Neural cell (in vitro differentiated cells): ENCODE measurements around the gene PWP1. TPM values are rescaled to one million over a fixed set of nuclear protein-coding genes. Genes with fewer than 3 reads are reported as not detected.
"Not testable (repeated sequence)": the region's sequence is repeated elsewhere in the genome, so short reads cannot be mapped to it uniquely, and the experiment has no call there.

Source experiments
- H2AFZ ChIP-seq: fragments of 200-600, 300-800 bp; sonication (generic), shearing (Covaris generic); 2 replicates; pipeline ENCODE4 v1.6.0; 2014; ENCODE audit warnings: low read depth, mild to moderate bottlenecking, antibody characterized with exemption, low read length, moderate library complexity
- H3F3A ChIP-seq: fragments of 200-600 bp; shearing (Covaris generic); 2 replicates; pipeline ENCODE4 v1.6.1; 2016; ENCODE audit warnings: mild to moderate bottlenecking, moderate library complexity, mixed read lengths, antibody characterized with exemption, low read length; ENCODE audit not compliant: insufficient read depth, poor library complexity, severe bottlenecking
- H3K27ac ChIP-seq: fragments of 200-600, 300-800 bp; sonication (generic), shearing (Covaris generic); 2 replicates; pipeline ENCODE4 v1.5.1; 2014; ENCODE audit warnings: mild to moderate bottlenecking, low read length, moderate library complexity
- H3K27me3 ChIP-seq: fragments of 300-800, 200-600 bp; sonication (generic), shearing (Covaris generic); 2 replicates; pipeline ENCODE4 v1.6.0; 2014; ENCODE audit warnings: mild to moderate bottlenecking, low read depth, low read length, moderate library complexity; ENCODE audit not compliant: insufficient read depth
- H3K36me3 ChIP-seq: fragments of 300-800, 200-600 bp; sonication (generic), shearing (Covaris generic); 2 replicates; pipeline ENCODE4 v1.5.1; 2014; ENCODE audit warnings: mild to moderate bottlenecking, antibody characterized with exemption, low read length, moderate library complexity; ENCODE audit not compliant: insufficient read depth
- H3K4me2 ChIP-seq: fragments of 300-800, 200-600 bp; sonication (generic), shearing (Covaris generic); 2 replicates; pipeline ENCODE4 v1.6.0; 2014; ENCODE audit warnings: mild to moderate bottlenecking, low read length
- H3K4me3 ChIP-seq: fragments of 300-800, 200-600 bp; sonication (generic), shearing (Covaris generic); 2 replicates; pipeline ENCODE4 v1.5.1; 2014; ENCODE audit warnings: mild to moderate bottlenecking, low read length, moderate library complexity
- H3K79me2 ChIP-seq: fragments of 200-600 bp; shearing (Covaris generic); replicated peaks from 2 replicates; pipeline ENCODE4 v1.6.0; 2014; ENCODE audit warnings: mild to moderate bottlenecking, low read length, moderate library complexity; ENCODE audit not compliant: insufficient read depth
- H3K9ac ChIP-seq: fragments of 300-800, 200-600 bp; sonication (generic), shearing (Covaris generic); 2 replicates; pipeline ENCODE4 v1.6.1; 2016; ENCODE audit warnings: mild to moderate bottlenecking, low read length, mixed read lengths
- H3K9me2 ChIP-seq: fragments of 200-600 bp; shearing (Covaris generic); 2 replicates; pipeline ENCODE4 v1.6.1; 2016; ENCODE audit warnings: mild to moderate bottlenecking, low read length, mixed read lengths; ENCODE audit not compliant: insufficient read depth
- H3K9me3 ChIP-seq: fragments of 200-600, 300-800 bp; sonication (generic), shearing (Covaris generic); 2 replicates; pipeline ENCODE4 v1.6.1; 2016; ENCODE audit warnings: mild to moderate bottlenecking, mixed run types, low read length, moderate library complexity, mixed read lengths
- H4K20me1 ChIP-seq: fragments of 200-600 bp; shearing (Covaris generic); 2 replicates; pipeline ENCODE4 v1.6.1; 2016; ENCODE audit warnings: mild to moderate bottlenecking, mixed run types; ENCODE audit not compliant: insufficient read depth
- EP300 ChIP-seq: fragments of 450-650 bp; conservative IDR thresholded peaks from 2 replicates; pipeline ENCODE4 v1.6.1; 2014; ENCODE audit warnings: antibody characterized with exemption, mild to moderate bottlenecking, moderate library complexity; ENCODE audit not compliant: poor library complexity, severe bottlenecking
- EZH2 ChIP-seq: fragments of 200-600, 300-800 bp; shearing (Covaris generic), sonication (generic); IDR thresholded peaks from 2 replicates; pipeline ENCODE4 v1.6.1; 2014; ENCODE audit warnings: antibody characterized with exemption, low read length, borderline replicate concordance, mild to moderate bottlenecking; ENCODE audit not compliant: insufficient read depth, poor library complexity, severe bottlenecking
- MXI1 ChIP-seq: fragments of 450-650 bp; conservative IDR thresholded peaks from 2 replicates; pipeline ENCODE4 v1.6.1; 2014; ENCODE audit warnings: antibody characterized with exemption, mild to moderate bottlenecking; ENCODE audit not compliant: poor library complexity, severe bottlenecking
- POLR2AphosphoS5 ChIP-seq: IDR thresholded peaks from 2 replicates; pipeline ENCODE4 v1.6.1; 2012
- RAD21 ChIP-seq: fragments of 450-650 bp; conservative IDR thresholded peaks from 2 replicates; pipeline ENCODE4 v1.6.1; 2014; ENCODE audit warnings: antibody characterized with exemption, mild to moderate bottlenecking, moderate library complexity
- SMC3 ChIP-seq: fragments of 450-650 bp; conservative IDR thresholded peaks from 2 replicates; pipeline ENCODE4 v1.6.1; 2014; ENCODE audit warnings: antibody characterized with exemption, mild to moderate bottlenecking, moderate library complexity; ENCODE audit not compliant: poor library complexity
- TAF1 ChIP-seq: IDR thresholded peaks from 2 replicates; pipeline ENCODE4 v1.6.1; 2012; ENCODE audit warnings: low read depth
- polyA plus RNA-seq: library from polyadenylated mRNA; depleted of rRNA; stranded (reverse); fragments of >200 nt; gene quantifications from 2 replicates; pipeline ENCODE4 v1.2.3, GENCODE V29; 2014
- TF ChIP-seq, protein P1 (sequence below): fragments of 450-650 bp; IDR thresholded peaks from 2 replicates; pipeline ENCODE4 v1.5.1; 2014; ENCODE audit warnings: antibody characterized with exemption, mild to moderate bottlenecking, moderate library complexity; ENCODE audit not compliant: poor library complexity, severe bottlenecking
- TF ChIP-seq, protein P2 (sequence below): IDR thresholded peaks from 2 replicates; pipeline ENCODE4 v1.6.1; 2012; ENCODE audit warnings: borderline replicate concordance

Gene PWP1
- polyA plus RNA-seq, 1 donor from 2014 or later = 119 TPM

DNA sequence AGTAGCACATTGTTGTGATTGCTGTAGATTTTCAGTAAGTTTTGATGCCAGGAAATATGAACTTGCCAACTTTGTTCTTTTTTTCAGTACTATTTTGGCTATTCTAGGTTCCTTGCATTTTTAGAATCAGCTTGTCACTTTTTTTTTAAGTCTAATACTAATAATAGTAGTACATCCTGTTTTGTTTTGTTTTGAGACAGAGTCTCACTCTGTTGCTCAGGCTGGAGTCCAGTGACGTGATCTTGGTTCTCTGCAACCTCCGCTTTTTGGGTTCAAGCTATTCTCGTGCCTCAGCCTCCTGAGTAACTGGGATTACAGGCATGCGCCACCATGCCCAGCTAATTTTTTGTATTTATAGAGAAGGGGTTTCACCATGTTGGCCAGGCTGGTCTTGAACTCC lies 16.5 kb downstream of the PWP1 start:
- Histone ChIP-seq H3K9ac (no peak overlapping the region), H3K9me2 (no peaks in the 10 kb centered on the region), H3K79me2 (no peaks in the 10 kb centered on the region), H3K27ac (no peak overlapping the region), H3F3A (no peaks in the 10 kb centered on the region), H4K20me1 (no peaks in the 10 kb centered on the region), H2AFZ (no peak overlapping the region), H3K4me3 (no peak overlapping the region), H3K36me3 (peaks cover 15% of the 10 kb centered on the region), H3K9me3 (no peaks in the 10 kb centered on the region), H3K4me2 (no peak overlapping the region), H3K27me3 (no peaks in the 10 kb centered on the region)
- TF ChIP-seq RAD21 (no peak), POLR2AphosphoS5 (no peak), SMC3 (no peak), MXI1 (no peak), TAF1 (no peak), EP300 (no peak), EZH2 (no peak)
- TF ChIP-seq, protein P1, sequence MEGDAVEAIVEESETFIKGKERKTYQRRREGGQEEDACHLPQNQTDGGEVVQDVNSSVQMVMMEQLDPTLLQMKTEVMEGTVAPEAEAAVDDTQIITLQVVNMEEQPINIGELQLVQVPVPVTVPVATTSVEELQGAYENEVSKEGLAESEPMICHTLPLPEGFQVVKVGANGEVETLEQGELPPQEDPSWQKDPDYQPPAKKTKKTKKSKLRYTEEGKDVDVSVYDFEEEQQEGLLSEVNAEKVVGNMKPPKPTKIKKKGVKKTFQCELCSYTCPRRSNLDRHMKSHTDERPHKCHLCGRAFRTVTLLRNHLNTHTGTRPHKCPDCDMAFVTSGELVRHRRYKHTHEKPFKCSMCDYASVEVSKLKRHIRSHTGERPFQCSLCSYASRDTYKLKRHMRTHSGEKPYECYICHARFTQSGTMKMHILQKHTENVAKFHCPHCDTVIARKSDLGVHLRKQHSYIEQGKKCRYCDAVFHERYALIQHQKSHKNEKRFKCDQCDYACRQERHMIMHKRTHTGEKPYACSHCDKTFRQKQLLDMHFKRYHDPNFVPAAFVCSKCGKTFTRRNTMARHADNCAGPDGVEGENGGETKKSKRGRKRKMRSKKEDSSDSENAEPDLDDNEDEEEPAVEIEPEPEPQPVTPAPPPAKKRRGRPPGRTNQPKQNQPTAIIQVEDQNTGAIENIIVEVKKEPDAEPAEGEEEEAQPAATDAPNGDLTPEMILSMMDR = no peak
- TF ChIP-seq, protein P2, sequence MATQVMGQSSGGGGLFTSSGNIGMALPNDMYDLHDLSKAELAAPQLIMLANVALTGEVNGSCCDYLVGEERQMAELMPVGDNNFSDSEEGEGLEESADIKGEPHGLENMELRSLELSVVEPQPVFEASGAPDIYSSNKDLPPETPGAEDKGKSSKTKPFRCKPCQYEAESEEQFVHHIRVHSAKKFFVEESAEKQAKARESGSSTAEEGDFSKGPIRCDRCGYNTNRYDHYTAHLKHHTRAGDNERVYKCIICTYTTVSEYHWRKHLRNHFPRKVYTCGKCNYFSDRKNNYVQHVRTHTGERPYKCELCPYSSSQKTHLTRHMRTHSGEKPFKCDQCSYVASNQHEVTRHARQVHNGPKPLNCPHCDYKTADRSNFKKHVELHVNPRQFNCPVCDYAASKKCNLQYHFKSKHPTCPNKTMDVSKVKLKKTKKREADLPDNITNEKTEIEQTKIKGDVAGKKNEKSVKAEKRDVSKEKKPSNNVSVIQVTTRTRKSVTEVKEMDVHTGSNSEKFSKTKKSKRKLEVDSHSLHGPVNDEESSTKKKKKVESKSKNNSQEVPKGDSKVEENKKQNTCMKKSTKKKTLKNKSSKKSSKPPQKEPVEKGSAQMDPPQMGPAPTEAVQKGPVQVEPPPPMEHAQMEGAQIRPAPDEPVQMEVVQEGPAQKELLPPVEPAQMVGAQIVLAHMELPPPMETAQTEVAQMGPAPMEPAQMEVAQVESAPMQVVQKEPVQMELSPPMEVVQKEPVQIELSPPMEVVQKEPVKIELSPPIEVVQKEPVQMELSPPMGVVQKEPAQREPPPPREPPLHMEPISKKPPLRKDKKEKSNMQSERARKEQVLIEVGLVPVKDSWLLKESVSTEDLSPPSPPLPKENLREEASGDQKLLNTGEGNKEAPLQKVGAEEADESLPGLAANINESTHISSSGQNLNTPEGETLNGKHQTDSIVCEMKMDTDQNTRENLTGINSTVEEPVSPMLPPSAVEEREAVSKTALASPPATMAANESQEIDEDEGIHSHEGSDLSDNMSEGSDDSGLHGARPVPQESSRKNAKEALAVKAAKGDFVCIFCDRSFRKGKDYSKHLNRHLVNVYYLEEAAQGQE = no peak

DNA sequence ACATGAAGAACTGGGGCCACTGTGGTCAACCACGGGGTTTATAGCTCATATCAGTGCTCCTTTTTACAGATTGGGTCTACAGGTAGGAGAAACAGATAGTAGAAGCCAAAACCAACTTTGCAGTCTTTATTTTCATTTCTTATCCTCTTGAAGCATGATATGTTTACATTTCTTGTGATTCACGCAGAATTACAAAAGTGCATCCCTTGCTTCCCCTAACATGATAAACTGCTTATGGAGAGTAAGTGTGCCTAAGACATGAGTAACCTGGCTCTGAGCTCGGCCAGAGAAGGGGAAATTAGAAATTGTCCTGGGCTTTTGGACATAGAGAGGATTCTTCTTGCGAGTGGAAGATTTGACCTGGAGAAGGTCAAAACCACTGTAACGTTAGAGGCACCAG lies 18.4 kb downstream of the PWP1 start:
- Histone ChIP-seq H4K20me1 (no peaks in the 10 kb centered on the region), H3K4me3 (no peak overlapping the region), H2AFZ (no peak overlapping the region), H3K27ac (no peak overlapping the region), H3K36me3 (peaks cover 15% of the 10 kb centered on the region), H3K9me3 (no peaks in the 10 kb centered on the region), H3K79me2 (no peaks in the 10 kb centered on the region), H3K9me2 (no peaks in the 10 kb centered on the region), H3K9ac (no peak overlapping the region), H3F3A (no peaks in the 10 kb centered on the region), H3K27me3 (no peaks in the 10 kb centered on the region), H3K4me2 (no peak overlapping the region)
- TF ChIP-seq, protein P2 = no peak
- TF ChIP-seq EZH2 (no peak), RAD21 (no peak), SMC3 (no peak), MXI1 (no peak), POLR2AphosphoS5 (no peak), EP300 (no peak), TAF1 (no peak)
- TF ChIP-seq, protein P1 = no peak

DNA sequence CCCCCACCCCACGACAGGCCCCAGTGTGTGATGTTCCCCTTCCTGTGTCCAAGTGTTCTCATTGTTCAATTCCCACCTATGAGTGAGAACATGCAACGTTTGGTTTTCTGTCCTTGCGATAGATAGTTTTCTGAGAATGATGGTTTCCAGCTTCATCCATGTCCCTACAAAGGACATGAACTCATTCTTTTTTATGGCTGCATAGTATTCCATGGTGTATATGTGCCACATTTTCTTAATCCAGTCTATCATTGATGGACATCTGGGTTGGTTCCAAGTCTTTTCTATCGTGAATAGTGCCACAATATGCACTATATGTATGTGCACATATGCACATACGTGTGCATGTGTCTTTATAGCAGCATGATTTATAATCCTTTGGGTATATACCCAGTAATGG lies 19.9 kb downstream of the PWP1 start:
- not testable (repeated sequence) for H4K20me1 ChIP-seq, H2AFZ ChIP-seq, H3K4me2 ChIP-seq, H3K9ac ChIP-seq, H3K9me2 ChIP-seq, H3F3A ChIP-seq, H3K4me3 ChIP-seq, H3K36me3 ChIP-seq, H3K27me3 ChIP-seq, H3K9me3 ChIP-seq, H3K79me2 ChIP-seq, H3K27ac ChIP-seq
